NB4 (cell line): ENCODE measurements around the gene COMT.

Experiments
- MYC ChIP-seq: IDR thresholded peaks from 2 replicates; pipeline ENCODE4 v1.6.1; 2011; ENCODE audit warnings: low read depth, low read length
- POLR2A ChIP-seq: IDR thresholded peaks from 2 replicates; pipeline ENCODE4 v1.6.1; 2011; ENCODE audit warnings: mild to moderate bottlenecking; ENCODE audit not compliant: insufficient read length; ENCODE audit errors: extremely low read depth
- TF ChIP-seq, protein P1 (sequence below): IDR thresholded peaks from one replicate; pipeline ENCODE4 v1.5.1; 2012; ENCODE audit warnings: low read depth, low read length

DNA sequence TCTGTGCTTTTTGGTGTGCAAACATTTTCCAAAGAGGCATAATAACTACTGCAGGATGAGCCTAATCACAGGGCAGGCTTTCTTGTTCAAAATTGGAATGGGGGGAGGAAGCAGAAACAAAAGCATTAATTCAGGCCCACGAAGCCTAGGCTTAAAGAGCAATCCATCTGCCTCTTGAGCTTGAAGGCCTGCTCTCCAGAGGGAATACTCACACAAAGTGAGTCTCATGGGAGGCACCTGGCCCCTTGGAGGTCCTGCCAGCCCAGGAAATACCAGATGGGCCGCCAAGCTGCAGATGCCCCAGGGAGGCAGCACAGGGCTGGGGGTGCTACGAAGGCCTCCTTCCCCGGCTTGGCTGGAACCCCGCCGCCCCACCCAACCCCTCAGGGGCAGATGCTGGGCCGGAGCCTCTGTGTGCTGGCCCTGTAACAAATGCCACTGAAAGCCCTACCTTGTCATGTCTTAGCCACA, 39.3 kb upstream of the COMT start:
- TF ChIP-seq, protein P1, sequence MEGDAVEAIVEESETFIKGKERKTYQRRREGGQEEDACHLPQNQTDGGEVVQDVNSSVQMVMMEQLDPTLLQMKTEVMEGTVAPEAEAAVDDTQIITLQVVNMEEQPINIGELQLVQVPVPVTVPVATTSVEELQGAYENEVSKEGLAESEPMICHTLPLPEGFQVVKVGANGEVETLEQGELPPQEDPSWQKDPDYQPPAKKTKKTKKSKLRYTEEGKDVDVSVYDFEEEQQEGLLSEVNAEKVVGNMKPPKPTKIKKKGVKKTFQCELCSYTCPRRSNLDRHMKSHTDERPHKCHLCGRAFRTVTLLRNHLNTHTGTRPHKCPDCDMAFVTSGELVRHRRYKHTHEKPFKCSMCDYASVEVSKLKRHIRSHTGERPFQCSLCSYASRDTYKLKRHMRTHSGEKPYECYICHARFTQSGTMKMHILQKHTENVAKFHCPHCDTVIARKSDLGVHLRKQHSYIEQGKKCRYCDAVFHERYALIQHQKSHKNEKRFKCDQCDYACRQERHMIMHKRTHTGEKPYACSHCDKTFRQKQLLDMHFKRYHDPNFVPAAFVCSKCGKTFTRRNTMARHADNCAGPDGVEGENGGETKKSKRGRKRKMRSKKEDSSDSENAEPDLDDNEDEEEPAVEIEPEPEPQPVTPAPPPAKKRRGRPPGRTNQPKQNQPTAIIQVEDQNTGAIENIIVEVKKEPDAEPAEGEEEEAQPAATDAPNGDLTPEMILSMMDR, result no peak
- TF ChIP-seq POLR2A (no peak), MYC (no peak)
